Calu3 (cell line): ENCODE measurements around the gene TIGAR. TPM values are rescaled to one million over a fixed set of nuclear protein-coding genes. Genes with fewer than 3 reads are reported as not detected.

Source experiments
- BruUV-seq: library from RNA; stranded (reverse); fragments of 400-500 nt; replicated peaks from 2 replicates; lab custom pipeline; 2021; lab: Mats Ljungman, UMichigan
- CTCF ChIA-PET: fragments of 300-600 bp; sonication (Branson Sonifier 250); formaldehyde crosslinking; loops from one replicate; lab custom pipeline; 2022; ENCODE audit warnings: antibody characterized with exemption; lab: Charles Lee
- DNase-seq: peaks from one replicate; pipeline ENCODE4 v3.0.0; 2022
- H3K27ac Mint-ChIP-seq: one replicate; pipeline ENCODE4 v1.8.0; 2022; ENCODE audit warnings: mixed read lengths; ENCODE audit not compliant: unreplicated experiment
- H3K27me3 Mint-ChIP-seq: one replicate; pipeline ENCODE4 v1.8.0; 2022; ENCODE audit warnings: mixed read lengths; ENCODE audit not compliant: unreplicated experiment
- H3K36me3 Mint-ChIP-seq: one replicate; pipeline ENCODE4 v1.8.0; 2022; ENCODE audit warnings: mild to moderate bottlenecking, moderate library complexity, mixed read lengths; ENCODE audit not compliant: insufficient read depth, unreplicated experiment
- H3K4me1 Mint-ChIP-seq: one replicate; pipeline ENCODE4 v1.8.0; 2022; ENCODE audit warnings: mild to moderate bottlenecking, low read depth, mixed read lengths; ENCODE audit not compliant: unreplicated experiment
- H3K4me3 Mint-ChIP-seq: one replicate; pipeline ENCODE4 v1.8.0; 2022; ENCODE audit warnings: mild to moderate bottlenecking, low read depth, moderate library complexity, mixed read lengths; ENCODE audit not compliant: unreplicated experiment
- H3K9me3 Mint-ChIP-seq: one replicate; pipeline ENCODE4 v1.8.0; 2022; ENCODE audit warnings: low read depth, mixed read lengths; ENCODE audit not compliant: unreplicated experiment
- CTCF ChIP-seq: fragments of 200-600 bp; IDR thresholded peaks from one replicate; pipeline ENCODE4 v1.8.0; 2022; ENCODE audit warnings: antibody characterized with exemption; ENCODE audit not compliant: unreplicated experiment
- intact Hi-C: fragments of 100-400 bp; cut with micrococcal nuclease; formaldehyde crosslinking; loops from one replicate; pipeline ENCODE4 v1.10.0; 2022; ENCODE audit not compliant: unreplicated experiment
- total RNA-seq: library from RNA; stranded (reverse); gene quantifications from 2 replicates; pipeline ENCODE4 v1.2.3, GENCODE V29; 2022

The TIGAR gene
- total RNA-seq, 1 experiment from 2014 or later: 15.9 TPM

GRCh38 chr12:4287325-4288211 lies 33.4 kb upstream of the TIGAR start:
- Mint-ChIP-seq H3K27me3 (peaks cover 100% of the 10 kb centered on the region), H3K9me3 (no peaks in the 10 kb centered on the region), H3K36me3 (no peaks in the 10 kb centered on the region), H3K27ac (no peak overlapping the region), H3K4me3 (no peak overlapping the region), H3K4me1 (no peaks in the 10 kb centered on the region)
- DNase-seq: no peak
- CTCF ChIA-PET: interaction anchor here (0.6 to 1.0 kb wide), 2 partner anchors 11 to 404 kb away, joined by 3 read pairs; no protein-coding TSS in a partner anchor
- intact Hi-C loops: no loop called here
- BruUV-seq: no TSS peak
- no peak for TF ChIP-seq CTCF

GRCh38 chr12:4288296-4289131 lies 32.5 kb upstream of the TIGAR start:
- H3K9me3 Mint-ChIP-seq: no peaks in the 10 kb centered on the region
- no peak overlapping the region for H3K27ac Mint-ChIP-seq
- H3K36me3 Mint-ChIP-seq: no peaks in the 10 kb centered on the region
- CTCF ChIA-PET: interaction anchor here (0.5 kb wide), 1 partner anchor 405 kb away, joined by 3 read pairs; no protein-coding TSS in a partner anchor
- peaks cover 100% of the 10 kb centered on the region for H3K27me3 Mint-ChIP-seq
- no peak overlapping the region for H3K4me3 Mint-ChIP-seq
- no TSS peak for BruUV-seq
- no peak for TF ChIP-seq CTCF
- intact Hi-C loops: no loop called here
- DNase-seq: no peak
- no peaks in the 10 kb centered on the region for H3K4me1 Mint-ChIP-seq

- CTCF ChIA-PET: interaction anchor here (0.5 kb wide), 1 partner anchor 406 kb away, joined by 3 read pairs; no protein-coding TSS in a partner anchor
- intact Hi-C loops: no loop called here
- no peak for TF ChIP-seq CTCF
- H3K9me3 Mint-ChIP-seq: no peaks in the 10 kb centered on the region
- BruUV-seq: no TSS peak
- no peaks in the 10 kb centered on the region for H3K36me3 Mint-ChIP-seq
- H3K27me3 Mint-ChIP-seq: peaks cover 100% of the 10 kb centered on the region
- no peak overlapping the region for H3K4me3 Mint-ChIP-seq
- no peaks in the 10 kb centered on the region for H3K4me1 Mint-ChIP-seq
- DNase-seq: no peak
- H3K27ac Mint-ChIP-seq: no peak overlapping the region
Measured at GRCh38 chr12:4289231-4289878, 31.7 kb upstream of the TIGAR start.
